GM21723 (cell line): Measurements from ENCODE around the gene RSL24D1.
"Not testable (repeated sequence)": the region's sequence is repeated elsewhere in the genome, so short reads cannot be mapped to it uniquely, and the experiment has no call there.

ENCODE experiments used
- ATAC-seq: cut with Tn5 transposase; IDR thresholded peaks from one replicate; pipeline ENCODE4 v1.9.1; 2021; ENCODE audit warnings: mild to moderate bottlenecking, moderate library complexity; ENCODE audit not compliant: unreplicated experiment

RSL24D1 gene

DNA sequence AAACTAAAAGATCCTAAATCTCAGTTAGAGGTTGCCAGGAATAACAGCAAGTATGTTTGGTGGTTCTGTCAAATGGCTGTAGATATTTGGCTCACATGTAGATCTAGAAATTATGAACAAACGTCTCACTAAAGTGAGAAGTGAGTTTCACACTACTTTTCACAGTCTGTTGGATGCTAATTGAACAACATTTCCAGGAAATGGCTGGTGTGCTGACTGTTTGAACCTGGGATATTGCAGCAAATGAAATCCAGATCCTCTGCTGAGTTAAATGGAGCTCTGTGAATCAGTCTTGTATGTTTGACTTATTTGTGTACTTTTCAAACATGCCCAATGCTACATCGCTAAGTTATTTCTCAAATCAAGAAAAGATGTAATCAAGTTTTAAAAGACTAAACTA, 21.3 kb upstream of the RSL24D1 start:
- no peak for ATAC-seq

DNA sequence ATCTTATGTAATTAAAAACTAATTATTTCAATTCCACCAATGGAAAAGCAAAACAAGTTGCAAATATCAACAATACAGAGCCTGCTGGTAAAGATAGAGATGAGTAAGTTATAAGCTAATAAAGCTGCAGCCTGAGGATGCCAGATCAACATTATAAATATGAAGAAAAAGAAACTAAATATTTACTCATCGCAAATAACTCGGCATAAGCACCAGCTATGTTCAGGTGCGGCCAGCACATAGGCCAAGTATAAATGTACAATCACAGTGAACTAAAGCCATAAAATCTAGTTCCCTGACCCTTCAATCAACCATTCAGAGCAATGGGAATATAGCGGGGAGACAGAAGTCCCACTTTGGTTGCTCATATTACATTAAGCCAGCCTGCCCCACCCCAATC, 7.7 kb upstream of the RSL24D1 start:
- no peak for ATAC-seq

DNA sequence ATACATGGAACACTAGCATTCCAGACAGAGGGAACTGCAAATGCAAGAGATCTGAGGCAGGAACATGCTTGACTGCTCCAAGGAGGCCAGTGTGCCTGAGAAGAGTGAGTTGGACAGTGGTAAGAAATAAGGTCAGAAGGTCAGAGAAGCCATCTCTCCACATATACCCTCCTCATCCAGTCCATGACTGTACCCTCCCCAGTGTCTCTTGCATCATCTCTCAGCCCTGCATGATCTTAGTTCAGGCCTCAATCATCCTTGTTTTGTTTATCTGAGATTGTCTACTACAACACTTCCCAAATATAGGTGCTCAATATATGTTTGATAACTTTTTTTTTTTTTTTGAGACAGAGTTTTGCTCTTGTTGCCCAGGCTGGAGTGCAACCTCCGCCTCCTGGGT, 5.5 kb upstream of the RSL24D1 start:
- no peak for ATAC-seq

DNA sequence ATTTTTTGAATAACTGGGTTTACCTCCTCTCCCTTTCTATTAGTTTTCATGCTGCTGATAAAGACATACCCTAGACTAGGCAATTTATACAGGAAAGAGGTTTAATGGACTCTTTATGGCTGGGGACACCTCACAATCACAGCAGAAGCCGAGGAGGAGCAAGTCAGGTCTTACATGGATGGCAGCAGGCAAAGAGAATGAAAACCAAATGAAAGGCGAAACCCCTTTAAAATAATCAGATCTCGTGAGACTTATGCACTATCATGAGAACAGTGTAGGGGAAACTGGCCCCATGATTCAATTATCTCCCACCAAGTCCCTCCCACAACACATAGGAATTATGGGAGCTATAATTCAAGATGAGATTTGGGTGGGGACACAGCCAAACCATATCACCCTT, 2.0 kb upstream of the RSL24D1 start:
- no peak for ATAC-seq

- ATAC-seq, result no peak
These were observed 978 bp upstream of the RSL24D1 start for GRCh38 chr15:55197719-55198118.

DNA sequence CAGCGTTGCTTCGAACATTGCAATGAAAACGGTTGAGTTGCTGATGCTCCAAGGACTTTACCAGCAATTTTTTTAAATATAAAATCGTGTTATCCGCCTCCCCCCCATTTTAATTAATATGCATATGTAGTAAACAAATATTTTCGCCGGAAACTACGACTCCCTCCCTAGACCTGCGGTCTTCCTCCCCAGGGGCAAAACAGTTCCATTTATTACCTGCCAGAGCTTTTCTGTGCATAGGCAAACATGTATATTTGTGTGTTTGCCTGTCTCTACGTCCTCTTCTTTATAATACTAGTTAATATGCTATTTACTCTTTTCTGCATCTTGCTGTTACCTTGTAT, 593 bp upstream of the RSL24D1 start:
- peak; percentile 24 for ATAC-seq

DNA sequence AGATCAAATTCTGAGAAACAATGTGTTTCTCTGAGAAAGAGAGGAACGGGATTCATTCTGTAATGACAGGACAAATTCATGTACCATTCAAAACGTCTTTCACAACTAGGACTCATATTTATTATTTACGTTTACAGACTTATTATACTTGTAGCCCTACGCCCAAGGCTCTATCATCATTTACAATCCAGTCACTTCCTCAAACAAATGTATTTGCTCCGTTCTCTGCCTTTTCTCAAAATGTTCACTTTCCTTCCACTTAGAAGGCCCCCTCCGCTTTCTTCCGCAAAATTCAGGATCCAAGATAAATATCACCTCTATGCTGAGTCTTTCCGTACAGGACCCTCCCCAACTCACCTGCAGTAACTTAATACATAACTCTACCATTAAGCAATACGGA, 745 bp downstream of the RSL24D1 start:
- no peak for ATAC-seq

DNA sequence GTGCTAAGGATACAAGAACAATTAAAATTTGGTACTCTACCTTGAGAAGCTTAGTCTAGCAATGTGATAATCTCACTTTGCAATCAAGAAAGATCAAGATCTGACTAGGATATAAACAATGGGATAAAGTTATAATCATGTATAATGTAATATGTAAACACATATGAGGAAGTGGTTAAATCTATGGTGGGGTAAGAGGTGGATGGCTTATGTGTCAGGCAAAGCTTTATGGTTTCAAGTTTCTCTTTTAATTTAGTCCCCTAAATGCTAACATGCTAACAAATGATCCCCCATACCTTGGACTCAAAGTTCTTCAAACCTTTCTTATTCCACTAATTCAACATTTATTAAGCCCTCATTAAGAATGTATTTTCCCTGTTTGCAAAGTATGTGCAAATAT, 2.5 kb downstream of the RSL24D1 start:
- ATAC-seq, result no peak

- no peak for ATAC-seq
These were observed 10.4 kb downstream of the RSL24D1 start for GRCh38 chr15:55186331-55186730.

DNA sequence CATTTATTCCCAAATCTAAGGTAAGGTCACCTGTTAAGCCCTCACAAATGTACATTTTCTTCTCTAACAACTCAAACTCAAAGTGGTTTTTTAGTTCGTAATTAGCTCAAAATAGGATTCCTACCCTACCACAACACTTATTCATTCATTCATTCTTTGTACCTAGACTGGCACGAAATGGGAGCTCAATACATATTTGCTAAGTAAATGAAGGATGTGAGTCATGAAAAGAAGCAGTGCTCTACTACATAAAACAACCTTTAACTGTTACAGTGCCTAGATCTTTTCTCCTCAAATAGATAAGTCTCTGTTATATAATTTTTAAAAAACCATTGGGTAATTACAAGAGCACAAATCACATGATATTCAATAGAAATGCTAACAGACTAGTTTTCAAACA, 13.1 kb downstream of the RSL24D1 start:
- no peak for ATAC-seq

- ATAC-seq, result no peak
These were observed 17.6 kb downstream of the RSL24D1 start for GRCh38 chr15:55179141-55179540.

GRCh38 chr15:55170361-55170760, 26.4 kb downstream of the RSL24D1 start:
- ATAC-seq, result no peak

GRCh38 chr15:55168350-55168974, 28.3 kb downstream of the RSL24D1 start:
- peak; percentile 84 for ATAC-seq

- no peak for ATAC-seq
These were observed 32.5 kb downstream of the RSL24D1 start for GRCh38 chr15:55164284-55164683.

- no peak for ATAC-seq
These were observed 45.1 kb downstream of the RSL24D1 start for GRCh38 chr15:55151631-55152030.

GRCh38 chr15:55143132-55143531, 53.6 kb downstream of the RSL24D1 start:
- ATAC-seq, result not testable (repeated sequence)

GRCh38 chr15:55133972-55134371, 62.8 kb downstream of the RSL24D1 start:
- no peak for ATAC-seq

GRCh38 chr15:55132672-55133071, 64.1 kb downstream of the RSL24D1 start:
- ATAC-seq, result no peak
